Measurements from ENCODE around the gene CCM2L.
"Not testable (repeated sequence)": the region's sequence is repeated elsewhere in the genome, so short reads cannot be mapped to it uniquely, and the experiment has no call there.

CCM2L gene

GRCh38 chr20:32028647-32029372 is 18.6 kb downstream of the CCM2L start:
- no peak overlapping the region for H3K4me3 ChIP-seq
- DNase-seq (ENCODE audit: low spot score), result no peak
- no peak overlapping the region for H3K27ac ChIP-seq
- TF ChIP-seq CTCF (IDR thresholded peaks at IDR 0.05), result no peak

- DNase-seq (ENCODE audit: low spot score), result no peak
- TF ChIP-seq CTCF (IDR thresholded peaks at IDR 0.05), result no peak
- Histone ChIP-seq H3K4me3 (no peak overlapping the region), H3K27ac (no peak overlapping the region)
These were observed 19.3 kb downstream of the CCM2L start for GRCh38 chr20:32029561-32029960.

GRCh38 chr20:32031007-32031958 is 21.0 kb downstream of the CCM2L start:
- Histone ChIP-seq H3K4me3 (peak overlapping the region; percentile 63), H3K27ac (no peak overlapping the region)
- peak; percentile 82 for DNase-seq (ENCODE audit: low spot score)
- peak; percentile 84 for TF ChIP-seq CTCF (IDR thresholded peaks at IDR 0.05)

- DNase-seq (ENCODE audit: low spot score), result no peak
- Histone ChIP-seq H3K4me3 (no peak overlapping the region), H3K27ac (no peak overlapping the region)
- TF ChIP-seq CTCF (IDR thresholded peaks at IDR 0.05), result no peak
These were observed 23.1 kb downstream of the CCM2L start for GRCh38 chr20:32033316-32033715.

GRCh38 chr20:32033721-32034120 is 23.5 kb downstream of the CCM2L start:
- not testable (repeated sequence) for H3K27ac ChIP-seq; H3K4me3 ChIP-seq; DNase-seq (ENCODE audit: low spot score)

GRCh38 chr20:32034581-32035425 is 24.6 kb downstream of the CCM2L start:
- peak overlapping the region in 1 of 2 donors; percentile 21 for H3K27ac ChIP-seq
- TF ChIP-seq CTCF (IDR thresholded peaks at IDR 0.05), result no peak
- no peak overlapping the region for H3K4me3 ChIP-seq
- DNase-seq (ENCODE audit: low spot score), result no peak

- no peak for DNase-seq (ENCODE audit: low spot score)
- no peak overlapping the region for H3K27ac ChIP-seq
These were observed 25.2 kb downstream of the CCM2L start for GRCh38 chr20:32035426-32035779.

More at GRCh38 chr20:32035426-32035779, 25.2 kb downstream of the CCM2L start:
- no peak overlapping the region for H3K4me3 ChIP-seq
- TF ChIP-seq CTCF (IDR thresholded peaks at IDR 0.05), result no peak

Measured in coronary artery (tissue), 2 donors.